Stimulated activated memory B cell treated with anti-CD40 and anti-IgM and Interleukin-4, amounts not matched to agents 10 μg/mL and 1 μg/mL and 100 μg/mL, for 72 hours (primary cell): ENCODE measurements around the gene NR2F6.

Experiments
- ATAC-seq: fragments of 150-1000 bp; cut with Tn5 transposase; 2 replicates; pipeline ENCODE4 v1.10.0; 2021
- H3K27ac Mint-ChIP-seq: one replicate; pipeline ENCODE4 v1.8.0; 2022; ENCODE audit warnings: mild to moderate bottlenecking, mixed read lengths
- H3K27me3 Mint-ChIP-seq: one replicate; pipeline ENCODE4 v1.8.0; 2022; ENCODE audit warnings: mixed read lengths
- H3K36me3 Mint-ChIP-seq: one replicate; pipeline ENCODE4 v1.8.0; 2022; ENCODE audit warnings: mixed read lengths
- H3K4me1 Mint-ChIP-seq: one replicate; pipeline ENCODE4 v1.8.0; 2022; ENCODE audit warnings: mixed read lengths
- H3K4me3 Mint-ChIP-seq: one replicate; pipeline ENCODE4 v1.8.0; 2022; ENCODE audit warnings: mild to moderate bottlenecking, moderate library complexity, mixed read lengths
- H3K9me3 Mint-ChIP-seq: one replicate; pipeline ENCODE4 v1.8.0; 2022; ENCODE audit warnings: mixed read lengths

Gene NR2F6

DNA sequence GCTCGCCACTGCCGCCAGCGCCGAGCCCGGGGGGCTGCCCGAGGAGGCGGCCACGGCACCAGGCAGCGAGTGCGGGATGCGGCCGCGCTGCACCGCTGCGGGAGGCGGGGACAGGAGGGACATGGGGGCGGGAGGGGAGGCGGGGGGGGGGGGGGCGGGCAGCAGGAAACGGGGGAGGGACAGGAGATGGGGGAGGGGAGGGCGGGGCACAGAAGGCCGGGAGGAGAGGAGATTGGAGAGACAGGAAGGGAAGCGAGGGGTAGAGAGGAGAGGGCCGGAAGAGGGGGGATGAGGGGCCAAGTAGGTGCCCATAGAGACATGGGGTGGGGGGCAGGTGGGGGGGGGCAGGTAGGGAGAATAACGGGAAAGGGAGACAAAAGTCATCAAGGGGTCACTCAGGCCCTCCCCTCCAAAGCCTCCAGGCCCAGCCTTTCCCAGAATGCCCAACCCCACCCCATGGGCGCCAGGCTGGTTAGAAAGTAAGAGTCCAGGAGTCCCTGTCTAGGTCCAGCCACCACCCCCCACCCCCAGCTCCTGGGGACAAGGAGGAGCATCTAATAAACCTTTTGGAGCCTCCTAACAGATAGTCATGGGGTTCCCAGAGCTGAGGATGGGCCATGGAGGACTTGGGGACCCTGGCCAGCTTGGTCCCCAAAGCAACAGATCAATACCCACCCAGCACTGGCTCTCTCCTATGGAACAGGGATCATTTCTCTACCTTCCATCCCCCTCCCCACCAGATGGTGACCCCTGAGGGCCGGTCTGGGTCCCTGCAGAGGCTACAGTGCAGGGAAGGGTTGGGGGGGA is 9.5 kb downstream of the NR2F6 start:
- Mint-ChIP-seq H3K4me3 (peak overlapping the region; percentile 74), H3K27me3 (no peaks in the 10 kb centered on the region), H3K4me1 (peaks cover 10% of the 10 kb centered on the region), H3K9me3 (no peaks in the 10 kb centered on the region), H3K27ac (peak overlapping the region; percentile 12), H3K36me3 (peaks cover 5% of the 10 kb centered on the region)
- ATAC-seq: no peak

GRCh38 chr19:17235300-17235970 is 10.3 kb downstream of the NR2F6 start:
- Mint-ChIP-seq H3K36me3 (peaks cover 5% of the 10 kb centered on the region), H3K4me3 (peak overlapping the region; percentile 74), H3K27ac (peak overlapping the region; percentile 54), H3K9me3 (no peaks in the 10 kb centered on the region), H3K27me3 (no peaks in the 10 kb centered on the region), H3K4me1 (peaks cover 10% of the 10 kb centered on the region)
- ATAC-seq: peak; percentile 95

DNA sequence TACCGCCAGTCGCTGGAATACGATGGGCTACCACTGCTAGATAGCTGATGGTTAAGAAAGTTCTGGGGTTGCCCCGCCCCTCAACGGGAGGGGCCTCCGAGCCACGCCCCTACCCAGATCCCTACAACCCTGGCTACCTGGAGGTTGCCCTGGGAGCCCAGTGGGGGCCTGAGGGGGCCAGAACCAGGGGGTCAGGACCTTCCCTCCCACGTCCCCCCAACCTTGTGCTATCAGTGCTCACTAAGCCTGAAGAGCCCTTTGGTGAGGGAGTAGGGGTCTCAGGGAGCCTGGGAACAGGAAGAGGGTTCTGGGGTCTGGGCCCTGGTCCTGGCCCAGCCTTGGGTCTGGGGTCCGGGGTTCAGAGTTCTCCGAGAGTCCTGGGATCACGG is 10.8 kb downstream of the NR2F6 start:
- peak overlapping the region; percentile 54 for H3K27ac Mint-ChIP-seq

DNA sequence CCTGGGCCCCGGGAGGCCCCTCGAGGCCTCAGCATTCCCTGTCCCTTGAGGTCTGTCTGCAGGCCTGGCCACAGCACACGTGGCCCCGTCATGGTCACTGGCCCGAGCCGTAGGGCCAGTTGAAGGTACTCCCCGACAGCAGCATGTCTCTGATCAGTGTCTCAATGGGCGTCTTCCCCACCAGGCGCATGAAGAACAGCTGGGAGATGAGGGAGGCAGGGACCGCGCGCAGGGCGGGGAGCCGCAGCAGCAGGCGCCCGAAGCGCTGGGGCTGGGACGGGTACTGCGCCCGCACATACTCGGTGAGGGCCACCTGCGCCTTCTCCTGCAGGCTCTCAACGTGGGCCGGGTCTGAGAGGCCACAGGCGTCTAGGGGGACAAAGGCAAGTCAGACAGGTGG is 13.5 kb downstream of the NR2F6 start:
- no peak overlapping the region for H3K27ac Mint-ChIP-seq
- ATAC-seq: no peak
- no peaks in the 10 kb centered on the region for H3K27me3 Mint-ChIP-seq
- H3K4me3 Mint-ChIP-seq: no peak overlapping the region
- H3K9me3 Mint-ChIP-seq: no peaks in the 10 kb centered on the region
- peaks cover 5% of the 10 kb centered on the region for H3K36me3 Mint-ChIP-seq
- H3K4me1 Mint-ChIP-seq: peaks cover 11% of the 10 kb centered on the region

More for the DNA sequence above, 10.8 kb downstream of the NR2F6 start:
- Mint-ChIP-seq H3K9me3 (no peaks in the 10 kb centered on the region), H3K4me1 (peaks cover 10% of the 10 kb centered on the region), H3K27me3 (no peaks in the 10 kb centered on the region), H3K4me3 (peak overlapping the region; percentile 74), H3K36me3 (peaks cover 5% of the 10 kb centered on the region)
- ATAC-seq: peak; percentile 80

DNA sequence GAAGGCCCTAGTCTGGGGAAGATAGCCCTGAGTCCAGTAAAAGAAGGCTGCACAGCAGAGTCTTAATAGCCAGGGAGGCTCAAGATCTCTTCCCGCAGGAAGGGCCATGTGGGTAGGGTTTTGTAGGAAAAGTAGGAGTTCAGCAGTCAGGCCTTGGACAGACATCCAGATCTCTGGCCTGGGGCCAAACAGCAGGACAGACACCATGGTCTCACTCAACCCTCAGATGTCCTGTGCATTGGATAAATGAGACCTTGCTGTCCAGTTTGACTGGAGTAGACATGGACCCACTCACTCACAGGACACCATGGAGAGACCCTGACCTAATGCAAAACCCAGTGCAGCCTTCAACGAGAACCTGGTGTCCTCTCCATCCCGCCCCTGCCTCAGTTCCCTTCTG is 15.8 kb downstream of the NR2F6 start:
- ATAC-seq: no peak
- Mint-ChIP-seq H3K36me3 (peaks cover 5% of the 10 kb centered on the region), H3K27ac (no peak overlapping the region), H3K4me3 (no peak overlapping the region), H3K9me3 (no peaks in the 10 kb centered on the region), H3K27me3 (no peaks in the 10 kb centered on the region), H3K4me1 (peaks cover 15% of the 10 kb centered on the region)

- Mint-ChIP-seq H3K27ac (no peak overlapping the region), H3K27me3 (no peaks in the 10 kb centered on the region), H3K4me1 (peaks cover 8% of the 10 kb centered on the region), H3K36me3 (peaks cover 5% of the 10 kb centered on the region), H3K9me3 (no peaks in the 10 kb centered on the region), H3K4me3 (no peak overlapping the region)
- ATAC-seq: no peak
Observed at GRCh38 chr19:17227798-17228367, 17.8 kb downstream of the NR2F6 start.

- no peaks in the 10 kb centered on the region for H3K9me3 Mint-ChIP-seq
- H3K4me1 Mint-ChIP-seq: peaks cover 8% of the 10 kb centered on the region
- H3K27me3 Mint-ChIP-seq: no peaks in the 10 kb centered on the region
- H3K4me3 Mint-ChIP-seq: peak within 1 kb of the TSS; percentile 86
- H3K36me3 Mint-ChIP-seq: no peaks in the 10 kb centered on the region
- peak within 1 kb of the TSS; percentile 81 for H3K27ac Mint-ChIP-seq
- peak; percentile 96 for ATAC-seq
Observed at GRCh38 chr19:17226002-17226933, 19.5 kb downstream of the NR2F6 start, which contains the start of gene OCEL1. Gene OCEL1, plus strand, starts transcription at chr19:17226226. Its CDS starts 22 bp downstream, at chr19:17226248.

- Mint-ChIP-seq H3K36me3 (no peaks in the 10 kb centered on the region), H3K27me3 (no peaks in the 10 kb centered on the region), H3K9me3 (no peaks in the 10 kb centered on the region), H3K27ac (peak overlapping the region; percentile 81), H3K4me3 (peak overlapping the region; percentile 58), H3K4me1 (peaks cover 8% of the 10 kb centered on the region)
- ATAC-seq: no peak
Observed at GRCh38 chr19:17225053-17225452, 20.7 kb downstream of the NR2F6 start.

DNA sequence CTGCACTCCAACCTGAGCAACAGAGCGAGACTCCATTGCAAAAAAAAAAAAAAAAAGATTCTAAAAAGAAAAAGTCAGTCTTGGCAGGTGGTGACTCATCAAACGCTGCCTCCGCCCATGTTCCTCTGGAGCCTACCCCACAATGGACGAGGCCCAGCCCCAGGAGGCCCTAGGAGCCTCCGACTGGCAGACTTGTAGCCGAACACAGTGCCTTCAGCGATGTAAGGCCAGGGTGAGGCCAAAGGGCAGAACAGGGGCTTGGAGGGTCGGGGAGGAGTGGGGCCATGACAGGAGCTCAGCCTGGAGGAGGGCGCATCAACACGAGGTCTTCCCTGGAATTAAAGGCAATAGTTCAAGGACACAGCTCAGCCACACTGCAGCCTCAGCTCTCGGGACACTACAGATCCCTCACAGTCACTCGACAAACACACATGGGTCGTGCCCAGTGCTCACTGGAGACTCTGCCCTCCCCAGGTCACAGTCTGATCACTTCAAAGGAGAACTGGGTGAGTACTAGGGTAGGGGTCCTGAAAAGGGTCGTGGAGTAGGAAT is 25.4 kb downstream of the NR2F6 start:
- H3K4me1 Mint-ChIP-seq: peaks cover 19% of the 10 kb centered on the region
- H3K27me3 Mint-ChIP-seq: no peaks in the 10 kb centered on the region
- H3K36me3 Mint-ChIP-seq: peaks cover 40% of the 10 kb centered on the region
- no peak for ATAC-seq
- H3K4me3 Mint-ChIP-seq: no peak overlapping the region
- H3K27ac Mint-ChIP-seq: no peak overlapping the region
- H3K9me3 Mint-ChIP-seq: no peaks in the 10 kb centered on the region

- Mint-ChIP-seq H3K27me3 (no peaks in the 10 kb centered on the region), H3K4me1 (peaks cover 29% of the 10 kb centered on the region), H3K27ac (no peak overlapping the region), H3K36me3 (peaks cover 40% of the 10 kb centered on the region), H3K4me3 (no peak overlapping the region), H3K9me3 (no peaks in the 10 kb centered on the region)
- no peak for ATAC-seq
Observed at GRCh38 chr19:17219286-17219685, 26.4 kb downstream of the NR2F6 start.

- no peak for ATAC-seq
- no peaks in the 10 kb centered on the region for H3K27me3 Mint-ChIP-seq
- H3K9me3 Mint-ChIP-seq: no peaks in the 10 kb centered on the region
- peaks cover 55% of the 10 kb centered on the region for H3K36me3 Mint-ChIP-seq
- H3K4me3 Mint-ChIP-seq: peak overlapping the region; percentile 88
- peak overlapping the region; percentile 96 for H3K27ac Mint-ChIP-seq
- peaks cover 31% of the 10 kb centered on the region for H3K4me1 Mint-ChIP-seq
Observed at GRCh38 chr19:17216058-17216670, 29.6 kb downstream of the NR2F6 start.

DNA sequence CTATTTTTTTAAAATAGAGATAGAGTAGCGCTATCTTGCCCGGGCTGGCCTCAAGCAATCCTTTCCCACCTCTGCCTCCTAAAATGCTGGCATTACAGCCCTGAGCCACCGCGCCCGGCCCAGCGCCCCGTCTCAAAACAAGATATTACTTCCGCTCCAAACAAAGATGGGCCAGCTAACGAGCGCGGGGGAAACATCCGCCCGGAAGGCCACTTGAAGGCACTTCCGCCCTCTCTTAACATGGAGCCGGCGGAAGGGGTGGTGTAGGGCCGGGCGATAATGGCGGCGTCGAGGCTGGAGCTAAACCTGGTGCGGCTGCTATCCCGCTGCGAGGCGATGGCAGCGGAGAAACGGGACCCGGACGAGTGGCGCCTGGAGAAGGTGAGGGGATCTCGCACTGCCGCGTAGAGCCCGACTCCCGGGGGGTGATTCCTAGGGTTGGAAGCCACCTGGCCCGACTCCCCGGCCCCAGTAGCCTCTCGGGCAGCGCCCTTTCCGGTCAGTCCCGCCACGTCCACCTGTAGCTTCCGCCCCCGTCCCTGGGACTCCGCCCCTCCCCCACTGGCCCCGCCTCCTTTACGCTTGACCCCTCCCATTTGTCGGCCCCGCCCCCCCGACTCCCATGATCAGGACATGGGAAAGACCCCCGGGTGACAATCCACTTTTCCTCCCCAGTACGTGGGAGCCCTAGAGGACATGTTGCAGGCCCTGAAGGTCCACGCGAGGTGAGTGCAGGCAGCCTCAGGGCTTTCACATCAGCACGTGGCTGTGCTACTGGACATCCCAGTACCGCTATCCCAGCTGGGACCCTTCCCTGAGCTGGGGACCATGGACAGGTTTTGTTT is 30.4 kb downstream of the NR2F6 start, which contains the start of gene USE1:
USE1 (plus strand) TSS at position 231 of the 845 bp plus-strand sequence; CDS start at position 280, 49 bp downstream.
- Mint-ChIP-seq H3K27me3 (no peaks in the 10 kb centered on the region), H3K36me3 (peaks cover 59% of the 10 kb centered on the region), H3K4me1 (peaks cover 33% of the 10 kb centered on the region), H3K4me3 (peak within 1 kb of the TSS; percentile 88), H3K9me3 (no peaks in the 10 kb centered on the region), H3K27ac (peak within 1 kb of the TSS; percentile 96)
- peak; percentile 96 for ATAC-seq

- Mint-ChIP-seq H3K27ac (peak overlapping the region; percentile 96), H3K9me3 (no peaks in the 10 kb centered on the region), H3K4me1 (peaks cover 41% of the 10 kb centered on the region), H3K4me3 (peak overlapping the region; percentile 88), H3K27me3 (no peaks in the 10 kb centered on the region), H3K36me3 (peaks cover 62% of the 10 kb centered on the region)
- no peak for ATAC-seq
Observed at GRCh38 chr19:17214508-17215126, 31.1 kb downstream of the NR2F6 start.
